HG02840 (cell line): ENCODE measurements around the gene LRFN2.

Source experiments
- ATAC-seq: cut with Tn5 transposase; IDR thresholded peaks from one replicate; pipeline ENCODE4 v1.9.1; 2021; ENCODE audit warnings: mild to moderate bottlenecking, moderate library complexity, moderate number of reproducible peaks; ENCODE audit not compliant: unreplicated experiment, low FRiP score

Gene LRFN2

DNA sequence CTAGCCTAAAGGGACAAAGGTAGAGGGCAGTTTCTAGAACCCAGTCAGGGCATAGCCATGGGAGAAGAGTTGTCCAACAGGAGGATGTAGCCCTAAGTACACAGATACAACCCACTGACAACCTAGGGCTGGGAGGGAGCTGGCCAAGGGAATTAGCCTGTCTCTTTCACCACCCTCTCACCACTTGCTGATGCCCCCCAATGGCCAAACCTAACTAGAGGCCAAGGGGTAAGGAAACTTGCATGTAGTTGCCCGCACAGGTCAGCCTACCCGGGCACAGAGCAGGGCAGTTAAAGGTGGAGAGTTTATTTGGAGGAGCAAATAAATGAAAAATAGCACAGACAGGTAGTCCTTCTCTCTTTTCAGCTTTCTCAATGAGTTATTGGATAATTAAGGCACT, 143.3 kb downstream of the LRFN2 start:
- no peak for ATAC-seq

DNA sequence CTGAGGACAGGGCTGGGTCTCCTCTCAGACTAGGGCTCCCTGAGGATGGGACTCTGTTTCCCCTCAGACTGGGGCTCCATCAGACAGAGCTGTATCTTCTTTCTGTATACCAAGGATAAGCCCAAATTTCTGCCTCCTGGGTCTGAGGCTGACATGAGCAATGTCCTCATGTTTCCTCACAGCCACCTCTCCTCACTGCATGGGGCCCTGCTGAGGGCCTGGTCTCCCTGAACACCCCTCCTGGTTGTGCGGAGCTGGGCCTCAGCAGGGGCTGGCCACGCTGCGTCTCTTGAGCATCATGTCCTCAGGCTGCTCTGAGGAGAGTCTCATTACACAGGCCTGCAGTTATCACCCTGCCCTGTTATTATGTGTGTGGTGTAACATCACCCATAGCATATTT, 144.6 kb downstream of the LRFN2 start:
- no peak for ATAC-seq

DNA sequence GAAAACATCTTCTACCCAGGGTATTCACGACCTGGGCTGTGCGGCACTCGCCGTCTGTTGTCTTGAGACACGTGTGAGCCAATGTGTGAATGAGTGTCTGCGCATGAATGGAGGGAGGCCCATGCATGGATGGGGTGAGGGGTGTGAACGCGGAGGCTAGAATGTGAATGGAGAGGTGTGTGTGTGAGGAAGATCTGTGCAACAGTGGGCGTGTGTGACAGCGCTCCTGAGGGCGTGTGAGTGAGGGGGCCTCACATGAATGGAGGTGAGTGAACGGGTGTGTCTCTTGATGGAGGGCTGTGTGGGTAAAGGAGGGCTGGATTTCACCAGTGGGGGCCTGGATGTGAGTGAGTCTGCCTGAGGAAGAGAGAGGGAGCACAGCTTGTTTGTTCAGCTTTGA, 146.0 kb downstream of the LRFN2 start:
- ATAC-seq = no peak

DNA sequence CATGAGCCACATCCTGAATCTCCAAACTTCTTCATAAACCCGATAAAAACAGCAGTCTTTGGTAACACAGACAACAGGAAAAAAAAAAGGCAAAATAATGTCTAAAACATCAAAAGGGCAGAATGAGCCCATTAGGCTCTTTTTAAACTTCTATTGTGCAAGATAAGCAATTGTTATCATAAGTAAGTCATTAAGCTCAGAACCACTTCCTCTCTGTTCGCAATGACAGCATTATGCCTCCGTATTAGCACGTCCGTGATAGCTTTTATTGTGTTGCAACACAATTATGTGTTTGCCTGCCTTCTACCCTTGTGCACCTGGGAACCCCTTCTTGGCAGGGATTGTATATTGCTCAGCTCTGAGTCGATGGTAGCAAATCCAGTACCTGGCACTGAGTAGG, 147.1 kb downstream of the LRFN2 start:
- ATAC-seq = no peak

DNA sequence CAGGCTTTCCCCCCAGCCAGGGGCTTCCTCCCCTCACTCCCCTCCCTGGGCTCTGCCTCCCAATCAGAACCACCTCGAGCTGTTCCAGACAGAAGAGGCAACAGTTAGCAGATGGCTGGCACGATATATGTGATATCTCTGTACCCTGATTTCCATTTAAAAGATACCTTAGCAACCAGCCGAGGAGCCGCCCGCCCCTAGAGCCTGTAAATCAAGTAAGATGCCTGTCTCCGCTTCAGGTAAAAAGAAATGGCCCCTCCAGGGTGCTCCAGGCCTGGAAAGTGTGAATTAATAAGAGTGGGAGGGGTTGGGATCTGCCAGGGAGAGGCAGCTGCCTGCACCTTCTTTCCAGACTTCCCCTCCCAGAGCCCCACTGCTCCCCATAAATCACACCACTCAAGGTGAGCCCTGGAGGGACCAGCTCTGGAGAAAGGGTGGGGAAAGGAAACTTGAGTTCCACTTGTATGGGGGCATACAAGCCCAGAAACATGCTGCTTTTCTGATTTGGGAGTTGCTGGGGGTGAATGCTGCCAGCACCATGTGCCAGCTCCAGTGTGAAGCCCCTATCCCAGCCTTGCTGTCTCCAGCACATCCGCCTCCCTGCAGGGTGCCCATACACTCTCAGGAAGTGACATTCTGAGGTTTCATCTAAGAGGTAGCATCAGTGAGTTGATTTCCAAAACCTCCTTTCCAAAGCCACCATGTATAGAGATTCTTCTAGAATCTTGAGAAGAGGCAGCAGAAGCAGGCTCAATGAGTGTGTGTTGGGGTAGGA, 148.0 kb downstream of the LRFN2 start:
- ATAC-seq = no peak

DNA sequence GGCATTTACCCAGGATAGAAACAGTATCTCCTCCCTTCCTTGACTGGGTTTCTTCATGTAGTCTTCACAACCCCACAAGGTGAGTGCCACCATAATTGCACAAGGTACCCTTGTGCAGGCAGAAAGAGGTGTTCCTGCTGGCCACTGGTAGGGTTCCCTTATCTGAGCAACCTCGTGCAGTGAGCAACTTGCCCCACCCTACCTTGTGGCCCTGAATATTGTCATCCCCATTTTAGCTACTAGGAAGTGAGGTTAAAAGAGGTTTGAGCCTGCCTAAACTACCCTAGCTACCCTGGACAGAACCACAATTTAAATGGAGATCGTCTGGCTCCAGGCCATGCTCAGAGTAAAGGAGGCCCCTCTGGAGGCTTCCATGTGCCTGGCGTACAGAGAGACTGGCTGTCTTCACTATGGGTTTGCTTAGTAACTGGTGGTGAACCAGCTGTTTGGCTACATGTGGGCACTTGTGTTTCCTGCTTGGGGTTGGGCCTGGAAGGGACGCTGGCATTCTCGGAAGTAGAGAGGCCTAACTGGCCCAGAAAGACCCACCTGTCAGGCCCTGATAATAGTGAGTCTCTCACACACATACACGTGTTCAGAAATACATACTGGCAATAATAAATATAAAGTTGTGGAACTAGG, 148.8 kb downstream of the LRFN2 start:
- ATAC-seq = no peak

DNA sequence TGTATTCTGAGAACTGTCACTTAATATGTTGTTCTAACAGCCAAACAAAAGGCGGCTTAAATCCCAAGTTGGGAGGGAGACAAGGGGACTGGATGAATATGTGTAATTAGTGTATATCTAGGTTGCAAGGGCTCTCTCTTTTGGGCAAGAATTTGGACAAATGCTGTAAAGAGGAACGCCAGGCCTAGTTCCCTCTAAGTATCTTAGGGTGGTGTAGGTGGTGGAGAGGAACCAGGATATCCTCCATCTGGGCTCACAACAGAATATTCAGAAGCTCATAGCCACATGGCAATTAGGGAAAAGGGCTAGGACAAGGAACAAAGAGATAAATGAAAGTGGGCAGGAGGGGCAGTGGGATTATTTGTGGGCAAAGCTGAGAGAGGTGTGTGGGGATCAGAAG, 149.5 kb downstream of the LRFN2 start:
- ATAC-seq = no peak

DNA sequence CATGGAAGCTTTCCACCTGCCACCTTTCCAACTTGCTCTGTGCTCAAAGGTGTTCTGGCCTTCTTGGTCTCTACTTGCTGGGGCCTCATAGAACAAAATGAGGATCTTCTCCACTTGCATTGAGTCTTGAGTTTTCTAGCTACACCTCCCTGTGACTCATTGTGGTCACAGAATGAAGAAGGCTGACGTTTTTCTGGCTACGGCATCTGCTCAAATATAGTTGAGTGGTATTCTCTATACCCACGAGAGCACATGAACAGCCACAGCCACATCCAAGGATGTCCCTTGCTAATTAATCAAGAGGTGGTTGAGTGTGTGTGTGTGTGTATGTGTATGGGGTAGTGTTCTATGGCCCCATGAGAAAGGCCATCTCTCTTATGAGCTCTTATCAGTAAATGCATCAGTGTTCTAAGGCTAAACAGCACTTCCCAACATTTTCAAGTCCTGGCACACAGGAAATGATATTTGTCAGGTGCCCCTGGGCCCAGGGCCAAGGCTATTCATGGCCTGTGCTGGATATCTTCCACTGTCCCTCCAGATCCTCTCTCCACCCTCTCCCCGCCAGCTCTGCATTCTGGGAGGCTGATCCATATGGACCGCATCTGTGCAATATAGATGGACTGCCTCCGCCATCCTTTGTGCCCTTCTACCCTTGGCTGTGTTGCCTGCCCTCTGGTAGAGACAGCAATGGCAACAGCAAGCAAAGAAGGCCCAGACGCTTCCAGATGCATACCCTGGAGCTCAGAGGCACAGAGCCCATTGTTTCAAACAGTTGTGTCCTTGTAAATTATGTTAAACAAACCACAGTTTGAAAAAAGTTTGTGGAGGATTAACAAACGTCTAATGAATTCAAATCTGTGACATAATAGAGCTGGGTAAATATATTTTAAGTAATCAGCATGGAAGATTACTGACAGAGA, 150.2 kb downstream of the LRFN2 start:
- no peak for ATAC-seq

DNA sequence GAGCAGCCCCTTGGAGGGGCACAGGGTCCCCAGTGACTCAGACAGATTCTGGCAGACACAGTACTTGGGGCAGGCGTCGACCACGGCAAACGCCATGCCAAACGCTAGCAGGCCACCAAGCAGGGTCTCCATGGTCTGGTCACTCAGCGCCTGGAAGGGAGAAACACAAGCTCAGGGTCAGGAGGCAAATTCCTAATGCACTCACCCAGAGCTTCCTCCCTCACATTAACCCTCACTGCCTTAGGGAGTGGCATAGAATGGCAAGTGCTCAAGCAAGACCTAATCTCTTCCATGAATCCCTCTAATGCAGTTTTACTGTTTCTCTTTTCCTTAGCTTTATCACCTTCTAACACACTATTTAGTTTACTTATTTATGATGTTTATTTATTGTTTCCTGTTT, 154.2 kb downstream of the LRFN2 start:
- no peak for ATAC-seq

DNA sequence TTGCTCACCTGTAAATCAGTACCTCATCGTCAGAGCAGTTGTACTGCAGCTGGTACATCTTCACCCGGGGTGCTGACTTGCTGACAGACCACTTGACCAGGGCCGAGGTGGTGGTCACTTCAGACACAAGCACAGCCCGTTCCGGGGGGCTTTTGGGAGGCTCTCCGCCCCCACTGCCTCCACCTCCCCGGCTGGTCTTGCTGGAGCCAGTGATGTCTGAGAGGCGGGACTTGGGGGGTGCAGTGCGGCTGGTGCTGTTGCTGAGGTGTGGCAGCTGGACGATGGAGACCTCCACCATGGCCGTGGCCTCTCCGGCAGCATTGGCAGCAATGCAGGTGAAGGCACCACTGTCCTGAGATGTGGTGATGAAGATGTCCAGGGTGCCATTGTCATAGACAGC, 155.5 kb downstream of the LRFN2 start:
- no peak for ATAC-seq

DNA sequence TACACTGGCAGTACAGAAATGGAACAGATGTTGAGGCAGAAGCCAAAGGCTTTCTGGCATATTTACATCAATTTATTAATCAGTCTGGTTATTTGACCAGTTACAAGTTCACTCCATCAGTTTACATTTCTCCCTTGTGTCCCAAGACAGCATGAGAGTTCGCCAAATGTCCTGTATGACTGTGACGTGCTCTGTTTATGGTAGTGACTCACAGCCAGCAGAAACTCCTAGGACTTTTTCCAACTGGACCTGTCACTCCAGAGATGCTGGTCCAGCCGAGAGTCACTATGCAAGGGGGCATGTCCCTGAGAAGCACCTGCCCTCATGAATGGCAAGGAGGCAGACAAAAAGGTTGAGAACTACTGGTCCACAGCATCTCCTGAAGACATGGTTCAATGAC, 160.0 kb downstream of the LRFN2 start:
- ATAC-seq = no peak

DNA sequence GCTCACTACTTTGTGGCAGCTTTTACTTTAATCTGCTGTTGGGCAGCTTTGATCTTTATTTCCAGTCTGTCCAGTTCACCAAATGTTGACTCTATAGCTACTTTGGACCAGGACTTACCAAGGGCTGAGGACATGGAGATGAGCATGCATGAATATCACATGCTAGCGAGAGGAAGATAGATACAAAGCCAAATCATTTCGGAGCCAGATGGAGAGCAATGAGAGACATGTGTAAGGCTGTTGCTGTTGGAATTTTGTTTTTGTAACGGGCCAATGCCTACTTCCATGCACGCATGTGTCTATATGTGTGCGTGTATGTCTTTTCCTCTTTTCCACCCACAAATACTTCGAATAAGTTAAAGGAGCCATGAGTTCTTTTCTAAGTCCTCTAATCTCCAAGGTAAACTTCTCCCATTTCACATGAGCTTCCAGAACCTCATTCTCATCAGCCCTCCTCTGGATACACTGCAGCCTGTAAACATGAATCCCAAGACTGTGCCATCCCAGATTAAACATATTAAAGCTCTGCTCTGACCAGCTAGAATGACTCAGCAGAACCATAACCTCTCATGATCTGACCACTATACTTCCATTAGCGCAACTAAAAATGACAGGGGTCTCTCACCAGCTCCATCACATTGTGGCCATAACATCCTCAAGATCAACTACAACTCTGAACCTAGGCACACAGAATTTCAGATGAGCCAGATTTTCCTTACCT, 160.7 kb downstream of the LRFN2 start:
- no peak for ATAC-seq

DNA sequence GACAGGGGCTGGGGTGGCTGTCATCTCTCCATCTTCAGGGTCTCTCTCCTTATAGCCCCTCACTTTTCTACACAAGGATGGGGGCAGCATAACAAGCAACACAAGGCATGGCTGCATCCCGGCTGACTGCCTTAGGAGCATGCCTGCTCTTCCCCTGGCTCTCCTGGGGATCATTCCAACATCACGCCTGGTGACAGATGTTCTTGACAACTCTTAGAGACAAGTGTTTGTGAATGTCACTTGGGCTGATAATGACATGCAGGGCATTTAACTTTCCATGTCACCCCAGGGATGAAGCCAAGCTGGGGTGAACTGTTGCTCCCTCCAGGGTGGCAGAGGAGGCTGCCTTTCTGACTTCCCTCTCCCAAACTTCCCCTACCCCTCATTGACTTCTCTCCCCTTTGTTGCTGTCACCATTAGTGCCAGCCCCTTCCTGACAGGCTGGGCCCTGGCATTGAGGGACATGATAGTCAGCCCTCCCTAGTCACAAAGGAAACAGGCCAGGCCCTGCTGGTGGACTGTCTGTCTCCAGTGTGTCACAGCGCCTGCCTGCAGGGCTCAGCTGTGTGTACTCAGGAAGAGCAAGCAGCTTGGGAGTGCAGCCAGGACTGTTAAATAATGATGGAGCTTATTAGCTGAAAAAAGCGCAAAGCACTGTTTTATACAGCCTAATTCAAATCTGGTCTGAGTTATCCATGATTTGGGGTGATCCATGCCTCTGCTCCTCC, 161.8 kb downstream of the LRFN2 start:
- no peak for ATAC-seq

DNA sequence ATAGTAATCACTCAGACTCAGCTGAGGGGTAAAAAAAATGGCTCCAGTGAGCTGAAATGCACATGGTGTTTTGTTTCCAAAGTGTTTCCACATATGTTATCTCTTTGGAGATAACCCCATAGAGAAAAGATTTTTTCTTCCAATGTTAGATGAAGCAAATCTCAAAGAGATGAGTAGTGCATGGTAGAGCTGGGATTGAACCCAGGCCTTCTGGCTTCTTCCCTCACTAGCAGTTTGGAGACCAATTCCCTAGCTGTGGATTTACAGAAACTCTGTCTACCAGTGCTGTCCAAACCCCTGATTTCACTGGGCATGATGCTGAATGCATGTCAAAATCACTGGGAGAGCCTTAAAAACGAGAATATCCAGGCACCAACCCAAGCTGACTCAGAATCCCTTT, 165.1 kb downstream of the LRFN2 start:
- no peak for ATAC-seq

DNA sequence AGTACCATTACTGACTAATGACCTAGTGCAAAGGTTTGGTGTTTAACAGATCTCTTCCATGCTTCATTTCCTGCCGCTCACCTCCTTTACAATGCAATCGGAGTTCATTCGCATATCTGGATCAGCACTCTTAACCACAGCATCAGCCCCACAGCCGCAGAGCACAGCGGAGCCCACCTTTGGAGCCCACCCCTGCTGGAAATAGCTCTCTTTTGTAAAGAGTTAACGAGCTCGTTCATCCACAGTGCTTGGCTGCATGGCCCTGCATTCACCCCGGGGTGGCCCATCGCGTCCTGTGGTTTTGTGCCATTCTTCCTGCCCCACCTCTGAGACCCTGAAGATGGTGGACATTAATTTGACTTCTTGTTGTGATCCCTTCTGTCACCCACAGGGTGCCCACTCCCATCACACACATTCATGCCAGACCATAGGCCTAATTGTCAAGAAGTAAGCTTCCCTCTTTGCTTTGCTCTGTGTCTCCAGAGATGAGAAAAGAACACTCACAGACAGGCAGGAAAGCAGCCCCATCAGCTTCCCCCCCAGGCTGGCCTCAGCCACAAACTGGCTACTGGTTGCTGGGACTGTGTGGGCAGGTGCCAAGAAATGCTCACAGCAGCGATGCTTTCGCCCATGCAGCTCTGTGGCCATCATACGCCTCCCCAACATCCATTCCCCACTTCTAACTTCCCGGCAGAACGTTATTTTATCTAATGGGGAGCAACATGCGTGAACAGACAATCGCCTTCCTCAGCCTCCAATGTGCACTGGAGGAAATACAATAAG, 167.0 kb downstream of the LRFN2 start:
- ATAC-seq = no peak

DNA sequence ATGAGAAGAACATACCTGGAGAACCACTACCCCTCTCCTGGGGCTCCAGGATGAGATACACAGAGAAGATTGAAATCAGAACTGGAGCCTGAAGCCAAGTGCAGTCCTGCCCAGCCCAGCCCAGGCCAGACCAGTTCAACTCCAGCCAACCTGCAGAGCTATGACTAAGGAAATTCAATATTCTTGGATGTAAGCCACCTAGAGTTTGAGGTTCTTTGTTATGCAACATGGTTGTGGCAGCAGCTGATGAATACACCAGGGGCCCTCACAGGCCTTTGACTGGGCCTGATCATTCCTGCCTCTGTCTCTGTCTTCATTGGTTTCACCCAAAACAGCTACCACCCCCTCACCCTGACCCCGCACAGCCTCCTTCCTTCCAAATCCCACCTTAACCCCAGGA, 167.8 kb downstream of the LRFN2 start:
- no peak for ATAC-seq

DNA sequence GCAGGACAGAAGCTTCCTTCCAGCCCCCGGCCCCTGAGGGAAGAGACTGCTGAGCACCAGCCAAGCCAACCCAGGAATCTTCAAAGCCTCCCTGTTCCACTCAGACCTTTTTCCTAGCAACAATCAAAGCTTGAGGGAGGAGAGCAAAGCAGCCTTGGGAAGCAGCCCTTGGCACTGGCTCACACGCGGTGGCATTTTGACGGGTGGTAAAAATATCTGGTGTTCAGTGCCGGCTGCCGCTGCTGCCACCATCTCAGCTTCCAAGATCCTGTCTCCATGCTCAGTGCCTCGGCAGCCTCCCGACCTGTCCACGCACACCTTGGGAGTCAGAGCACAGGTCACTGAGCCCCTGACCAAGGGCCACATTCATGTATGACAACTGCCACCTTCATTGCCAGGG, 170.1 kb downstream of the LRFN2 start:
- no peak for ATAC-seq

DNA sequence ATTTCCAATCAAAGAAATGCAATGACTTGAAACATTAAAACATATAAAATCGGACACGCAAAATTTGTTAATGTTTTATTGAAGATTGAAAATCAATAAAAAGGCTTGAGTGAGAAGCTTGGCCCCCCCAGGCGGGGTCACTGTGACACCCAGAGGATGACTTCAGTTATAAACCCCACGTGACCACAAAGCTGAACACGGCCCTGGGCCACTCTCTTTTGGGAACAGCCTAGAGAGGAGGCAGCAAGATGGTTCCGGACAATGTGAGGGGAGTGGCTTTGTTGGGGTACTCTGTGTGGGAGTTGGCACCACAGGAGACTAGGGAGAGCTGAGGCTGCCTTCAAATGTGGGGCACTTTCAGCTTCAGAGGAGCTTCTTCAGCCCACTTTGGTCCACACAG, 172.5 kb downstream of the LRFN2 start:
- no peak for ATAC-seq

DNA sequence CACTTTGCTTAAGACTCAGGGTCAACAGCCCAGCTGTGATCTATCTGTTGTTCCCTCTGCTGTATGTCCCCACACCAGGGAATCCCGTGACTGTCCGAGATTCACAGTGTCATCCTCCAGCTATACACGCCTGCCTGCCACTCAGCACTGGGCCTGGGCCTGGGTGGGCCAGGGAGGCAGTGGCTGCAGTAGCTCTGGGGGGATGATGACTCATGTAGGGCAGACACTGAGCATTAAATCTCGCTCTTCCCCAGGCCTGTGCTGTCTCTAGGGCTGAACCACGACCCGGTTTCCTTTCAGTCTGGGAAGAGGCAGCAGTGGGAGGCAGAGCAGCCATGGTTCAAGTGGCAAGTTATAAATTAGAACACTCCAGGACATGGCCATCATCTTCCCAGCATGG, 173.9 kb downstream of the LRFN2 start:
- ATAC-seq = no peak
